Measurements from ENCODE around the gene AGXT2.

Gene AGXT2, protein sequence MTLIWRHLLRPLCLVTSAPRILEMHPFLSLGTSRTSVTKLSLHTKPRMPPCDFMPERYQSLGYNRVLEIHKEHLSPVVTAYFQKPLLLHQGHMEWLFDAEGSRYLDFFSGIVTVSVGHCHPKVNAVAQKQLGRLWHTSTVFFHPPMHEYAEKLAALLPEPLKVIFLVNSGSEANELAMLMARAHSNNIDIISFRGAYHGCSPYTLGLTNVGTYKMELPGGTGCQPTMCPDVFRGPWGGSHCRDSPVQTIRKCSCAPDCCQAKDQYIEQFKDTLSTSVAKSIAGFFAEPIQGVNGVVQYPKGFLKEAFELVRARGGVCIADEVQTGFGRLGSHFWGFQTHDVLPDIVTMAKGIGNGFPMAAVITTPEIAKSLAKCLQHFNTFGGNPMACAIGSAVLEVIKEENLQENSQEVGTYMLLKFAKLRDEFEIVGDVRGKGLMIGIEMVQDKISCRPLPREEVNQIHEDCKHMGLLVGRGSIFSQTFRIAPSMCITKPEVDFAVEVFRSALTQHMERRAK

DNA sequence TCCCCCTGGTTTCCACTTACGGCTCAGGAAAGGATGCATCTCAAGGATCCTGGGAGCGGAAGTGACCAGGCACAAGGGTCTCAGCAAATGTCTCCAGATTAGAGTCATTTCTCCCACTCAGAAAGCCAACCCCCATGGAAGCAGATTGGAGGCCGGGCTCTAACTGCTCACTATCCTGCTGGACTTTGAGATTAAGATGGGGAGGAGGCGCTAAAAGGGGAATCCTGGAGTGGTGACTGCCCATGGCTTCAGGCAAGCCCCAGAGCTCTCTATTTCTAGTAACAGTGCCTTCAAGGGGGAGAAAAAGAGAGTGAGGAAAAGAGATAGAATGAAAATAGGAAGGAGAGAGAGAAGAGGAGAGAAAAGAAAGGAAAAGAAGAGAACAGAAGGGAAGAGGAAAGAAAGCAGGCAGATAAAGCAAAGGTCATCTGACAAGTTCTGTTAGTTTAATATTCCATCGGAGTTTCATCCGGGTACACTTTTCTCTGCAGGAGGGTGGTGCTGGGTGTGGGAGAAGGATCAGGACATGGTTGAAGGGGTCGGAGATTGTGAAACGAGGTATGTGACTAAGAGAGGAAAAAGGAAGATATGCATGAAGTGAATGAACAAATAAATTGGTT, at the start of gene AGXT2:
TSS of gene AGXT2 (minus strand) at position 165 of the 620 bp plus-strand sequence. CDS start at position 108, 57 bp downstream.
- DNase-seq (ENCODE audit: low read depth) = no peak

DNA sequence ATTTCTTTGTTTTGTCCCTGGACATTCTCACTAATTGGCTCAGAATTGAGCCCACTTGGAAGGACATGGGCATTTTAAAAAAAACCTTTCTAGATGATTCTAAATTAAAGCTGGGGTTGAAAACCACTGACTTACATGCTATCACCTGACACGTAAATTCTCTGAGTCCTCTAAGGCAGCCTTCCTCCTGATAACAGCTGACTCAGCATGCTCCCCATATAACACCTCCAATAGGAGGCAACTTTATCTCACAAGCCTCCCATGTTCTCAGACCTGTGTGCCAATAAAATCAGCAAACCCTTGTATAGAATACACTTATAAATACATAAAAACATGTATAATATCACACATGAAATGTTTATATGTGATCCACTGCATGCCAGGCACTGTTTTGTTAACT, 49.2 kb upstream of the AGXT2 start:
- DNase-seq (ENCODE audit: low read depth) = no peak

DNA sequence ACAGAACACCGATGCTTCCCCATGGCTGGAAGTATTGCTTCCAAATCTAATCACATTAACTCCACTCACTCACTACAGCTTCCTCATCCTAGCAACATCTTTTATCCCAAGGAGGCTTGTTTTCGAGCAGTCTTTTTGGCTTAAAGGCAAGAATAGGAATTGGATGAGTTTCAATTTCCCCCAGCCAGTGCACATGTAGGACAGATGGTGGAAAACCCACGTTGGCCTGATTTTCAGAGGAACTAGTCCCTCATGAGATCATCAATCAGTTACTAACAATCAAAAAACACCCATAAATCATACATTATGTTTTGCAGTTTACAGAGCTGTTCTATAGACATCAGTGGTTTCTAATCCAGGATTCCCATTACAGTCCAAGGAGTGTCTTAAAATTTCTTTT, 48.5 kb upstream of the AGXT2 start:
- no peak for DNase-seq (ENCODE audit: low read depth)

DNA sequence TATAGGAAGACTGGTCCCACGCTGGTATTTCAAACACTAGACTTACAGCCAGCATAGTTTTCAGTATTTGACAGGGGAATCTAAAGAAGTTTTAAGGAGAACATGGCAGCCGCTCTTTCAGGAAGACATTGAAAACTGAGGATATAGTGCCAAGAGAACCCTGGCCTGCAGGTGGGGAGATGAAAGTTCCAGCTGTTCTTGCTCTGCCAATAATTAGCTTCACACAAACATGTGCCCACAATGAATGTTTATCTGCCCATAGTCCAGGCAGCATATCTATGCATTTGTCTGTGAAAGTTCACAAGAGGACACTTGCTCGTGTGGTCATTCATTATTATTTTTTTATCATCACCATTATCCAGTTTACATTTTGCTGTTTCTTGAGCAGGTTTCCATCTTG, 47.6 kb upstream of the AGXT2 start:
- no peak for DNase-seq (ENCODE audit: low read depth)

DNA sequence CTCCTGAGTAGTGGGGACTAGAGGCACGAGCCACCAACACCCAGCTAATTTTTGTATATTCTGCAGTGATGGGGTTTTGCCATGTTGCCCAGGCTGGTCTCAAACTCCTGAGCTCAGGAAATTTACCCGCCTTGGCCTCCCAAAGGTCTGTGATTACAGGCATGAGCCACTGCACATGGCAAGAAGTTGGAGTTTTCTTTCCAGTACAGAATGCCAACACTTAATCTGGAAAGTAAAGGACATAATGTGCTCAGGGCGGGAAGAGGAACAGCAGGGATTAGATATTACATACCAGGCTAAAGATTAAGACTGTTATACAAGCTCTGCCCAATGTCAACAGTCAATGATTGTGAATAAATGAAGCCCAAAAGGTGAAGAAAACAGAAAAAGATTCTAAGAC, 47.2 kb upstream of the AGXT2 start:
- no peak for DNase-seq (ENCODE audit: low read depth)

DNA sequence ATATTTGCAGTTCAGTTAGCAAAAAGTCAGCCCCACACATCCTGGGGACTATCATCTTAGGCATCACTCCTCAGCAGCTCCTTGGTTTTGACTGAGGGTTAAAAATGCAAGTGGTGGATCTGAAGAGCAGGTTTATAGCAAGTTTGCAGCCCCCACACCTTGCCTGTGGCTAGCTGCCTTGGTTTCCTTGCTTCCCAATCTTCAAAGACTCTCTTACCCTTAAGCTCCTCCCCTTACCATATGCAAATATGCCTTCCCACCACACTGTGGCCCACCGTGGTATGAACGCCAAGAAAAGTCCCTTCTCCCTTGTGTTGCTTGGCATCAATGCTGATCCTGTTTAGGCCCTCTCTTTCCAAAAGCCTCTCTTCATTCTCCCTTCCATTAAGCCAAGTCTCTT, 45.0 kb upstream of the AGXT2 start:
- no peak for DNase-seq (ENCODE audit: low read depth)

DNA sequence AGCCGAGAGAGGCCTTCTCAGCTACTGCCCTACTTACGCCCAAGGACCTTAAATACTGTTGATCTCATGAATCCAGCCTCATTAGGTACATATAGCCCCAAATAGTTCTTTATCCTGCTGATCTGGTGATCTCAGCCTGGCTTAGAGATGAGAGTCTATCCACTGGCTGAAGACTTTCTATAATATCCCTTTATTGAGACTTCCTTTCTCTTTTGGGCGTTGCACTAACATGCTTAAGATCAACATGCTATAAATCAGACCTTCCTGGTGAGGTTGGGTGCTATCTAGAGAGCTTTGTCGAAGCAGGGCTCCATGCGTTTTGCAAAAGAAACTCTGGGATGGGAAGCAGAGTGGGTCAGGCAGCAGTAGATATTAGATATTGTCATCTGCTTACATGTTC, 44.0 kb upstream of the AGXT2 start:
- DNase-seq (ENCODE audit: low read depth) = no peak

DNA sequence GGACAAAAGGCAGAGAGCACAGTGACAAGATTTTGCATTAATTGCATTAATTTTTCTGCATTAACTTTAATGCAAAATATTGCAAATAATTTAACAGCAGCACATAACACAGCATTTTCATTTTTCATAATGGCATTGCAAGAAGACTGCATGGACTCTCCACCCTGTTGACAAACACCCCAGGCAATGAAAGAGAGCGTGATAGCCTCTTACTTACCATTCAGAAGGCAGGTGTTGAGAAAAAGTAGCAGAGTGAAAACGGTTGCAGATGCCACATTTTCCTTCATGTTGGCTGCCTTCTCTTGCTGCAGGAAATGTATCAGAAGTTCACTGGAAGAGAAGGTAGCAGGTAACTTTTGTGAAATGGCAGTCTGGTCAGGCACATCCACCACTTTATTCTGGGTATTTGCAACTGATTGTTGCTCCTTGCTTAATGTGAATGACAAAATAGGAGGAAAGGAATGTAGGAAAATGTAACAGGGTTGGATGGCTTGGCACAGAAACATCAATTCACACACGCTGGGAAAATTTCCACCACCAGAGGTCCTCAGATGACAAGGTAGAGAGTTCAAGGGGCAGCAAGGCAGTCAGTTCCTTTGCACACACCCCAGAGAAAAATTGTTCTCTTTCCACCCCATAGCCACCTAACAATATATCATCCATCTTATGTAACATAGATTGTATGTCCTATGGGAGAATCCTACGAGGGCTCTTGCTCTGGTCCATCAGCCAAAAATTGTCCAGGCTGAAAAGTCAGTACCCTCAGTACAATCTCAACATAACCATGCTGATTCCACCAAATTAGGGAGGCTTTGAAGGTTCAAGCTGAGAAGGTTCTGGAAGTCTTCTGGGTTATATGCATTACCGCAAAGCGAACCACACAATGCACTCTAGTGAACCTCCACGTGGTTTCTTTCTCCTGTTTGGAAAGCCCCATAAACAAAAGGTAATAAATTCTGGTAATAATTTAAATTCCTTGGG, 41.9 kb upstream of the AGXT2 start:
- peak; percentile 50 for DNase-seq (ENCODE audit: low read depth)

DNA sequence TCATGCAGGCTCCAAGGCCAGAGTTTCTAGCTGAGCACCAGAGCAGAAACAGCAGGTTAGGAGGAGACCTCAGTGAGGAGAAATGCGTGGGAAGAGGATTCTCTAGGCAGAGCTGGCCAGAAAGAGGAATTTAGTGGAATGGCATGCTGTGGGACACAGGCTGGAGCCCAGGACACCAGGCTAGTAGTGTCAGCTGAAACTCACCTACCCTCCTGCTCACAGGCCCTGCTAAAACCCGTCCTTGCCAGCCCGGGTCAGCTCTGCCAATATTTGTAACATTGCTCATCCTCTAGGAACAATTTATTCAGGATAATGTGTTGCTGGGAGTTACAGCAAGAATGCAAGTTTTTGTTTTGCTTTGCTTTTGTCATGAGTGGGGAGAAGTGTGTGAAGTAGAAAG, 40.2 kb upstream of the AGXT2 start:
- peak; percentile 59 for DNase-seq (ENCODE audit: low read depth)

DNA sequence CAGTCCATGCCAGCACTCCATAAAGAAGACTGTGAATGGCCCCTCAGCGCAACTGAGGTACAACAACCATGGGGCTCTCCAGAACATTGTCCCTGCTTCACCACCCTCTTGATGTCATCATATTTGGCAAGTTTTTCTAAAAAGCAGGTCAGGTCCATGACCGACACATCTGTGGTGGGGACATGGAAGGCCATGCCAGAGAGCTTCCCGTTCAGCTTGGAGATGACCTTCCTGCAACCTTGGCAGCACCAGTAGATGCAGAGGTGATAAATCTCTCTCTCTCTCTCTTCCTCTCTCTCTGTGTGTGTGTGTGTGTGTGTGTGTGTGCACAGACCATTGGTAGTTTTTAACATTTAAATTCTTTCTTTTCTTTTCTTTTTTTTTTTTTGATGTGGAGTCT, 35.4 kb upstream of the AGXT2 start:
- no peak for DNase-seq (ENCODE audit: low read depth)

DNA sequence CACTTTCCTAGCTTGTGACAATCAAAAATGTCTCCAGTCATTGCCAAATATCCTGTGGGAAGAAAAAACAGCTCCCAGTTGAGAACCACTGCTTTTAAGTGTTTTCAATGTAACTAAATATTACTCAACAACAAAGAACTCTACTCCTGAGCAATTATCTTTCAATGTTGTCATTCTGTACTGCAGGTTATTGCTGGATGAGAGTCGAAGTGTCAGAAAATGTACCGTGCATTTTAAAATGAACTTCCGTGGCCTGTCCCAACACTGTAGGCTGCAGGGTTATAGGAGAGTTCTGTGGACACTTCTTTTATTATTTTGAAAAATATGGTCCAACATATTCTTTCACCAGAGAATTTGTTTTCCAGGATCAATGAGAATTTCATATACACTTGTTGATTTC, 34.8 kb upstream of the AGXT2 start:
- DNase-seq (ENCODE audit: low read depth) = no peak

DNA sequence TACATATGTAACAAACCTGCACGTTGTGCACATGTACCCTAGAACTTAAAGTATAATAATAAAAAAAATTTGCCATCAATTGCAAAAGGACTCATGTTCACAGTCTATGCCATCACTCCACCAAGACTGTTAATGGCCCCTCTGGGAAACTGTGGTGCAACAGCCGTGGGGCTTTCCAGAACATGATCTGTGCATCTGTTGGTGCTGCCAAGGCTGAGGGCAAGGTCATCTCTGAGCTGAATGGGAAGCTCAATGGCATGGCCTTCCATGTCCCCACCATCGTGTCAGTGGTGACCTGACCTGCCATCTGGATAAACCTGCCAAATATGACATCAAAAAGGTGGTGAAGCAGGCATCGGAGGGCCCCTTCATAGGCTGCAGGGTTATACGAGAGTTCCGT, 33.4 kb upstream of the AGXT2 start:
- DNase-seq (ENCODE audit: low read depth) = no peak

DNA sequence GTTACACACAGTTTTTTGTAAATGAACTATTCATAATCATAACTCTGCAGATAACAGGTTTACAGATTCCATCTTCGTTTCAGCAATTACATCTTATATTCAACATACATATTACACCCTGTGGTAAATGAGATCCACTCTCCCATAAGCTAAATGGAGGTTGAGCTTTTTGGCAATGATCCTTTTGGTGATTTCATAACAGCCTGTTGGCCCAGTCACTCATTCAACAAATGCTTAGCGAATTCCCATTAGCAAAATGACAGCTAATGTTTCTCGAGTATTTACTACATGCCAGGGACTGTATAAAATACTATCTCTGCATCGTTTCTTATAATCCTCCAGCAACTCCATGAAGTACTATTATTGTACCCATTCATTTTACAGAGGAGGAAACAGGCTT, 25.4 kb upstream of the AGXT2 start:
- no peak for DNase-seq (ENCODE audit: low read depth)

DNA sequence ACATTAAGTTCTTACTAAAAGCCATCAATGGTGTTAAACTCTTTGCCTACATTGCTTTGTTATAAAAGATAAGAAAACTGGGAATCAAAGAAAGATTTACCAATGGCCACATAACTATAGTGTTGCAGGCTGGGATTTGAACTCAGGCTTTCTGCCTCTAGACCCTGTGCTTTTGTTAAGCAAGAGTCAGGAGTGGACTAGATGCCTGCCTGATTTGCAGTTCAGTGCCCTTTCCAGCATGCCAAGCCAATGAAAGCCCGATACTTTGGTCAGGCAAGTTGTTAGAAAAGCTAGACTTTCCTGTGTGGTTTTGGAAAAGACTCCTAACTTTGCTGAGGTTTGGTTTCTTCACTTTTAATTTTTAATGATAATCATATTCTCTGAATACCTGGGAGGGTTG, 21.4 kb upstream of the AGXT2 start:
- DNase-seq (ENCODE audit: low read depth) = no peak

DNA sequence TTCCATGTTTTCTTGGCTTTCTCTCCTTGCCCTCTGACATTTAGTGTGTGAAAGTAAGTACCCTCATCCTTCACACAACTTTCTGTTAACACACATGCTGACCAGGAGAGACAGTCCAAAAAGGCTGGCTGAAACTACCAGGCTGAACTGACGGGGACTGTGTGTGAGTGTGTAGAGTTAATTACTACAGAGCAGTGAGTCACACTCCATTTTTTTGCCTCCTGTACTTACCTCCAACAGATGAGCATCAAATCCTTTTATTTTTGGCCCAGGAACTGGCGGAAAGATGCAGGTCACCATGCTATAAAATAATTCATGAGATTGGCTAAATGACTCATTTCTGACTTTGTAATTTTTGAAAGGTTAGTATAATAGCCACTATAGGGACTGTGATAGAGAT, 20.2 kb upstream of the AGXT2 start:
- DNase-seq (ENCODE audit: low read depth) = no peak

DNA sequence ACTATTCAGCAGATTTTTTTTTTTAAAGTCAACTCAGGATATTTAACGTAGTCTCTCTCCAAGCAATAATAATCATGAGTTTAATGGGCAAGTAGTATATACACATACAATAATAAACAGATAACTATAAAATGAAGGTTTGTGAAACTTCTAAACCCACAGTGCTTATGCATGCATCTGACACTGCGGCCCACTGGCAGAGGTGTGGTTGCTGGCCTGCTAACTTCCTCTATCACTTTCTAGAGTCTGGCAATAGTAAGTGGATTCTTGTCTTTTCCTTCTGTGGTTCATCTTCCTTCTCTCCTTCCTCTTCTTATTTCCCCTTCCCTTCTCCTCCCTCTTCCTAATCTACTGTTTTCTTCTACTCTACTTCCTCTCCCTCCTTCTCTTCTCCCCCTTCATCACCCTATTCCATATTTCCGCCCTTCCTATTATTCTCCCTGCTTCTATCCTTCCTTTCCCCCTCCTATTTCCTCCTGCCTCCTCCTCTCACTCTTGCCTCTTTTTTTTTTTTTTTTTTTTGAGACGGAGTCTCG, 18.6 kb upstream of the AGXT2 start:
- DNase-seq (ENCODE audit: low read depth) = no peak

DNA sequence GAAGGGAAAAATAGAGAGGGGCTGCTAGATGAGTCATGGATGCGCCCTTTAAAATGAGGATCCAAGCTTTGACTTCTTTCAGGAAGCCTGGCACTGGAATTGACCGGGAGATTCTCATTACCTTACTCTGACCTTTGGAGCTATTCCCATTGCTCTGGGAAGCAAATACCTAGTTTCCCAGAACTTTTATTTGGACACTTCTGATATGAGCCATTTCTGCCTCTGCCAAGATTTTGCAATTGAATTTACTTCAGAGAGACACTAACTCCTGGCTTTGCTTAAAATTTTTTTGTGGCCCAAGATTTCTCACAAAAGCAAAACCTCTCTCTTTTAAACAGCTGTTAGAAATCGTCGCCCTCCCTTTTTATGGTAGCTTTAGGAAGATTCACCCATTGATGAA, 15.7 kb upstream of the AGXT2 start:
- DNase-seq (ENCODE audit: low read depth) = no peak

DNA sequence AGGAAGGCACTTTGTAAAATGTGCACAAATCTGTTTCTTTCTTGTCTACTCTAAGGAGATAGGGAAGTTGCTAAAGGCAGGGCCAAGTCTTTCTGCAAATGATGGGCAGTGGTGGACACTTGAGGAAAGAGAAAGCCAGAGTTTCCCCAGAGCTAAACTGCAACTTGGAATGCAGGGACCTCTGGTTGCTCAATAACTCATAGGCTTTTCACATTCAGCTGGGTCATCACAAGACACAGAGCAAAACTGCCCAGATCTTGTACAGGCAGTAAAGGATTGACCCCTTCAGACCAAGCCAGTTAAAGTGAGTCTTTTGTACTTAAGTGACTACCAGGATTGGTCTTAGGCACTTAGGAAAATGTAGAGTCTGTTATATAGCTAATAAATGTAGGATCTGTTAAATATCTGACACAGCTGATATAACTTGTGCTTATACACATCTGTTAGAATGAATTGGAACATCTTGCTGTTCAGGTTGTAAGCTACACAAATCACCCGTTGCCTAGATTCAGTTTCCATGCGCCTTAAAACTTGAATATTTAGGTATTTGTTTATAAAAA, 13.5 kb upstream of the AGXT2 start:
- DNase-seq (ENCODE audit: low read depth) = no peak

DNA sequence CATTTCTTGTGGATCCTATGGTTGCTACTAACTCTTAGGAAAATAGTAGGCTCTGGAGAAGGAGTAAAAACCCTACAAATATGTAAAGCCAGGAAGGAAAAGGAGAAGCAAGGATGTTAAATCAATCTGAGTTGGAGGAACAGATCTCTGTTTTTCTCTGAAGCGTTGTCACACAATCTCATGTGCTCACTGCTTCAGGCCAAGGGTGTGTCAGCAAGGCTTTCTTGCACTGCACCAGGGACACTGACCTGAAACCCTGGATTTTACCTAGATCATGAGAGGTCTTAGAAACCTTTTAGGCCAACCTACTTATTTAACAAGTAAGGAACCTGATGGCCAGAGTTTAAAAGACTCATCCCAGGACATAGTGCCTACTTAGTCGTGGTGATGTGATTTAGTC, 12.5 kb upstream of the AGXT2 start:
- DNase-seq (ENCODE audit: low read depth) = no peak

DNA sequence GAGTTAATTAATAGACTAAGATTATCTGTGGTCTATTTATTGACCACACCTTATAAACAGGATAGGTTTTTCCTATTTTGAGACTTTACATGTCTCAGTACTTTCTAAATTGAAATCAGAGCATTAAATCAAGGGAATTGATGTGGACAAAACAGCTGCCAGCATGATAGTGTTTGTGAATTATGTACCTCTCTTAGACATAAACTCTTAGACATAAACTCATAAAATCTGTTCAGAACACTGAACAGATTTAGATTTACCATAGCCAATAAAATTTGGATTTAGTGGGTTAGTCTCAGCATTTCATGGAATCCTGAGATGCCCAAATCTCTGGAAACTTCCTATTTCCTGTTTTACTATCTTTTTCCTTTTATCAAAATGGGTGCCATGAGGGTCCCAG, 11.5 kb upstream of the AGXT2 start:
- no peak for DNase-seq (ENCODE audit: low read depth)

DNA sequence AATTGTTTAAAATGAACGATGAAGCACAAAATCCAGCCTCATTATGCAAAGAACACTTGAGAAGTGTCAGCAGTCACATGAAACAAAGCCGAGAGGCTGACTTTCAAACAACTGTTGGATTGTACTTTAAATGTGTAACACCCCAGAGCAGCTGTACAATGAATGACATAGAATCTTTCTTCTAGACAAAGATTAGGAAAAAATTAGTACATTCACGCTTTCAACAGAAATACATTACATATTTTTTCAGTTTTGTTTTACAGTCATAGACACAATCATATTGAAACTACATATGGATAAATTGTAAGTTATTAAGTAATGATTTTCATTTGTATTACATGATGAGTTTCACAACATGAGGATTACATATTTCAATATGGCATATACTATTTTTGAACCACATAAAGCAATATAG, 10.6 kb upstream of the AGXT2 start:
- DNase-seq (ENCODE audit: low read depth) = no peak

DNA sequence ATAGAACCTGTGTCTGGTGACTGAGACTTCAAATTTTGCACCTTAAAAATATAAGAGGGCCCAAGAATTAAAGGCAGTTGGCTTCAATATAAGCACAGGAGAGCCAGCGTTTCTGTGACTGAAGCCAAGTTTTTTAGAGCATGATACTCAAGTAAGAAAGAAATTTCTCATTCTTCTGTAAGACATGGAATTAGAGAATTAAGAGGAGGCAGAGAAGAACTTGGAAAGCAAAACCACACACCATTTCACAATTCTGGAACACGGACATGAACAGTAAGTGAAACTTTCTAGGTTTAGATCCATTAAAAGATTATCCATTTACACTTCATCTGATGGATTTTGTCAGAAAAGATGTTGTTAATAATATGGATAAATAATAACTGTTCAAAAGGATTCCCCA, 8.9 kb upstream of the AGXT2 start:
- no peak for DNase-seq (ENCODE audit: low read depth)

All from GM04503 (cell line).